Trophoblast cell (in vitro differentiated cells and primary cell): ENCODE data around the gene SEC22A.
"Not testable (repeated sequence)": the region's sequence is repeated elsewhere in the genome, so short reads cannot be mapped to it uniquely, and the experiment has no call there.

Experiments used
- DNase-seq, 2 donors: peaks; one replicate each; pipeline ENCODE4 v3.0.0-alpha.2; 2016
- H2AFZ ChIP-seq: 2 replicates; pipeline ENCODE4 v1.6.1; 2013; ENCODE audit warnings: low read length, moderate library complexity, mild to moderate bottlenecking; ENCODE audit not compliant: insufficient read depth, poor library complexity
- H2AK5ac ChIP-seq: 2 replicates; pipeline ENCODE4 v1.6.1; 2013; ENCODE audit warnings: mild to moderate bottlenecking, low read length
- H2BK120ac ChIP-seq: 2 replicates; pipeline ENCODE4 v1.6.1; 2013; ENCODE audit warnings: low read length, mild to moderate bottlenecking, moderate library complexity; ENCODE audit not compliant: insufficient read depth, poor library complexity
- H2BK12ac ChIP-seq: 2 replicates; pipeline ENCODE4 v1.6.1; 2013; ENCODE audit warnings: mild to moderate bottlenecking, low read length, moderate library complexity
- H2BK5ac ChIP-seq: 2 replicates; pipeline ENCODE4 v1.6.1; 2013; ENCODE audit warnings: low read length, low read depth, moderate library complexity, mild to moderate bottlenecking; ENCODE audit not compliant: poor library complexity
- H3K14ac ChIP-seq: 2 replicates; pipeline ENCODE4 v1.6.1; 2013; ENCODE audit warnings: mild to moderate bottlenecking, low read length
- H3K18ac ChIP-seq: 2 replicates; pipeline ENCODE4 v1.6.1; 2013; ENCODE audit warnings: mild to moderate bottlenecking, low read length
- H3K23ac ChIP-seq: 2 replicates; pipeline ENCODE4 v1.6.1; 2013; ENCODE audit warnings: low read length
- H3K27ac ChIP-seq: 2 replicates; pipeline ENCODE4 v1.5.1; 2013; ENCODE audit warnings: low read depth, mild to moderate bottlenecking, inconsistent platforms, low read length, moderate library complexity
- H3K27me3 ChIP-seq: 2 replicates; pipeline ENCODE4 v1.6.1; 2013; ENCODE audit warnings: inconsistent platforms, mild to moderate bottlenecking, low read length, moderate library complexity; ENCODE audit not compliant: insufficient read depth
- H3K36me3 ChIP-seq, 2 experiments: 1 replicate in 1 of 2; 2 replicates in 1 of 2; pipeline ENCODE4 v1.6.1; 2013; ENCODE audit warnings: low read length in 2 of 2, mild to moderate bottlenecking in 2 of 2, moderate library complexity in 1 of 2; ENCODE audit not compliant: insufficient read depth in 2 of 2, control insufficient read depth in 1 of 2
- H3K4ac ChIP-seq: 2 replicates; pipeline ENCODE4 v1.6.1; 2013; ENCODE audit warnings: low read depth, mild to moderate bottlenecking, low read length, moderate library complexity
- H3K4me1 ChIP-seq, 2 experiments: 1 replicate in 1 of 2; 2 replicates in 1 of 2; pipeline ENCODE4 v1.6.1; 2013; ENCODE audit warnings: low read length in 2 of 2, mild to moderate bottlenecking in 2 of 2, moderate library complexity in 1 of 2; ENCODE audit not compliant: insufficient read depth in 2 of 2, control insufficient read depth in 1 of 2
- H3K4me2 ChIP-seq: 2 replicates; pipeline ENCODE4 v1.6.1; 2013; ENCODE audit warnings: inconsistent platforms, mild to moderate bottlenecking, low read length, moderate library complexity
- H3K4me3 ChIP-seq: 2 replicates; pipeline ENCODE4 v1.5.1; 2013; ENCODE audit warnings: mild to moderate bottlenecking, low read depth, low read length, inconsistent platforms
- H3K79me1 ChIP-seq: one replicate; pipeline ENCODE4 v1.6.1; 2013; ENCODE audit warnings: low read length
- H3K79me2 ChIP-seq: 2 replicates; pipeline ENCODE4 v1.6.1; 2013; ENCODE audit warnings: low read length, mild to moderate bottlenecking; ENCODE audit not compliant: control insufficient read depth, insufficient read depth, poor library complexity
- H3K9ac ChIP-seq: 2 replicates; pipeline ENCODE4 v1.6.1; 2013; ENCODE audit warnings: mild to moderate bottlenecking, low read length
- H3K9me3 ChIP-seq: 2 replicates; pipeline ENCODE4 v1.6.1; 2013; ENCODE audit warnings: low read depth, mild to moderate bottlenecking, control low read depth, inconsistent platforms, low read length; ENCODE audit not compliant: insufficient read depth
- H4K12ac ChIP-seq: 2 replicates; pipeline ENCODE4 v1.6.1; 2013; ENCODE audit warnings: low read depth, mild to moderate bottlenecking, low read length, moderate library complexity
- H4K8ac ChIP-seq: 2 replicates; pipeline ENCODE4 v1.6.1; 2013; ENCODE audit warnings: low read depth, mild to moderate bottlenecking, low read length, moderate library complexity
- H4K91ac ChIP-seq: one replicate; pipeline ENCODE4 v1.6.1; 2013; ENCODE audit warnings: low read depth, mild to moderate bottlenecking, low read length, moderate library complexity
- WGBS: extraction: QIAGEN DNeasy Blood & Tissue Kit; methylation state at CpG from one replicate; pipeline ENCODE4 v1.1.7; 2013; ENCODE audit warnings: missing lambda C conversion rate; ENCODE audit not compliant: insufficient read length, insufficient coverage; ENCODE audit errors: extremely low coverage; 5-methylcytosine and 5-hydroxymethylcytosine counted together

The SEC22A gene

GRCh38 chr3:123218990-123219389 lies 17.2 kb downstream of the SEC22A start:
- Histone ChIP-seq H3K4me2 (no peak overlapping the region), H2AFZ (no peak overlapping the region), H4K8ac (no peak overlapping the region), H2BK120ac (no peak overlapping the region), H2BK12ac (no peak overlapping the region), H3K36me3 (peaks cover 0 to 3% of the 10 kb centered on the region in 2 experiments), H4K12ac (no peak overlapping the region), H3K9ac (no peak overlapping the region), H3K23ac (no peak overlapping the region), H2AK5ac (no peak overlapping the region), H2BK5ac (no peak overlapping the region), H4K91ac (no peak overlapping the region), H3K4me1 (no peaks in the 10 kb centered on the region), H3K4me3 (no peak overlapping the region), H3K79me2 (no peaks in the 10 kb centered on the region), H3K14ac (no peak overlapping the region), H3K4ac (no peak overlapping the region), H3K27me3 (no peaks in the 10 kb centered on the region), H3K18ac (no peak overlapping the region), H3K9me3 (no peaks in the 10 kb centered on the region), H3K27ac (no peak overlapping the region), H3K79me1 (no peaks in the 10 kb centered on the region)
- no CpG with 5 or more reads among the region's 1 CpG for WGBS
- DNase-seq = no peak

GRCh38 chr3:123221369-123221768 lies 19.6 kb downstream of the SEC22A start:
- H3K79me1 ChIP-seq, H3K4me2 ChIP-seq, H3K23ac ChIP-seq, H3K27ac ChIP-seq, H2BK5ac ChIP-seq, H3K27me3 ChIP-seq, H2BK120ac ChIP-seq, H3K79me2 ChIP-seq, H2AFZ ChIP-seq, H2AK5ac ChIP-seq, H3K4ac ChIP-seq, H4K8ac ChIP-seq, H3K14ac ChIP-seq, H4K91ac ChIP-seq, H3K9me3 ChIP-seq, H3K4me3 ChIP-seq, H4K12ac ChIP-seq, H3K18ac ChIP-seq, H3K36me3 ChIP-seq, H3K4me1 ChIP-seq, H3K9ac ChIP-seq, H2BK12ac ChIP-seq, DNase-seq: not testable (repeated sequence)
- no CpG with 5 or more reads among the region's 4 CpGs for WGBS

DNA sequence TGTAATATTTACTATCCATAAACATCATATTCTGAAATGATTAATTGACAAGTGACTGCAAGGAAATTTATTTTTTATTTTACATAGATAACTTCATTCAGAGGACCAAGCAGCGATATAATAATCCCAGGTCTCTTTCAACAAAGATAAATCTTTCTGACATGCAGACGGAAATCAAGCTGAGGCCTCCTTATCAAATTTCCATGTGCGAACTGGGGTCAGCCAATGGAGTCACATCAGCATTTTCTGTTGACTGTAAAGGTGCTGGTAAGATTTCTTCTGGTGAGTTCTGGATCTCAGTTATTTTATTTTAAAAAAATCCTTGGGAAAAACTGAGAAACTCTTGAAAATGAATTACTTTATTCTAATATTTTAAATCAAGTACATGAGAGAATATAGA lies 23.3 kb downstream of the SEC22A start:
- DNase-seq = no peak
- H4K8ac ChIP-seq = no peak overlapping the region
- no peak overlapping the region for H3K4ac ChIP-seq
- H3K23ac ChIP-seq = no peak overlapping the region
- H3K9ac ChIP-seq = no peak overlapping the region
- H3K4me2 ChIP-seq = no peak overlapping the region
- no peak overlapping the region for H2AK5ac ChIP-seq
- no peak overlapping the region for H3K4me3 ChIP-seq
- H2AFZ ChIP-seq = no peak overlapping the region
- H2BK120ac ChIP-seq = no peak overlapping the region
- no peak overlapping the region for H3K14ac ChIP-seq
- H3K18ac ChIP-seq = no peak overlapping the region
- no peaks in the 10 kb centered on the region for H3K36me3 ChIP-seq
- no peaks in the 10 kb centered on the region for H3K4me1 ChIP-seq
- H3K79me2 ChIP-seq = no peaks in the 10 kb centered on the region
- H4K91ac ChIP-seq = no peak overlapping the region
- no peak overlapping the region for H2BK12ac ChIP-seq
- H3K27me3 ChIP-seq = no peaks in the 10 kb centered on the region
- H2BK5ac ChIP-seq = no peak overlapping the region
- peaks cover 1% of the 10 kb centered on the region for H3K9me3 ChIP-seq
- no peaks in the 10 kb centered on the region for H3K79me1 ChIP-seq
- H4K12ac ChIP-seq = no peak overlapping the region
- whole genome bisulfite sequencing = no CpG with 5 or more reads among the region's 3 CpGs
- no peak overlapping the region for H3K27ac ChIP-seq

- Histone ChIP-seq H3K4me3 (no peak overlapping the region), H4K91ac (no peak overlapping the region), H3K23ac (no peak overlapping the region), H3K27me3 (no peaks in the 10 kb centered on the region), H4K12ac (no peak overlapping the region), H3K36me3 (no peaks in the 10 kb centered on the region), H4K8ac (no peak overlapping the region), H3K9me3 (peaks cover 1% of the 10 kb centered on the region), H3K18ac (no peak overlapping the region), H2BK12ac (no peak overlapping the region), H3K4me2 (no peak overlapping the region), H3K27ac (no peak overlapping the region), H3K4ac (no peak overlapping the region), H2BK120ac (no peak overlapping the region), H2AFZ (no peak overlapping the region), H2AK5ac (no peak overlapping the region), H2BK5ac (no peak overlapping the region), H3K4me1 (no peaks in the 10 kb centered on the region), H3K79me1 (no peaks in the 10 kb centered on the region), H3K14ac (no peak overlapping the region), H3K79me2 (no peaks in the 10 kb centered on the region), H3K9ac (no peak overlapping the region)
- no peak for DNase-seq
These were observed 24.8 kb downstream of the SEC22A start for GRCh38 chr3:123226549-123226948.
